H9 (cell line): Measurements from ENCODE around the gene TNRC18. TPM values are rescaled to one million over a fixed set of nuclear protein-coding genes. Genes with fewer than 3 reads are reported as not detected.
A peak's percentile ranks its signal among the peaks of the same experiment; 100 is the strongest.
"Not testable (repeated sequence)": the region's sequence is repeated elsewhere in the genome, so short reads cannot be mapped to it uniquely, and the experiment has no call there.

ENCODE experiments used
- DNase-seq: peaks from one replicate; pipeline ENCODE4 v3.0.0-alpha.2; 2017
- H2AFZ ChIP-seq: one replicate; pipeline ENCODE4 v1.6.1; 2013; ENCODE audit warnings: mild to moderate bottlenecking, low read length, control low read depth, moderate library complexity
- H2AK5ac ChIP-seq: 2 replicates; pipeline ENCODE4 v1.6.1; 2013; ENCODE audit warnings: low read length, control low read depth, mixed read lengths; ENCODE audit not compliant: insufficient read length
- H2BK120ac ChIP-seq: one replicate; pipeline ENCODE4 v1.6.1; 2013; ENCODE audit warnings: low read depth, mild to moderate bottlenecking, low read length, control low read depth, inconsistent platforms; ENCODE audit not compliant: poor library complexity, severe bottlenecking
- H2BK12ac ChIP-seq: 2 replicates; pipeline ENCODE4 v1.6.1; 2013; ENCODE audit warnings: low read length, control low read depth, mixed read lengths, low read depth; ENCODE audit not compliant: insufficient read length
- H2BK15ac ChIP-seq: 2 replicates; pipeline ENCODE4 v1.6.1; 2013; ENCODE audit warnings: low read depth, low read length, control low read depth
- H2BK20ac ChIP-seq: one replicate; pipeline ENCODE4 v1.6.1; 2013; ENCODE audit warnings: low read depth, mild to moderate bottlenecking, low read length, control low read depth, inconsistent platforms; ENCODE audit not compliant: poor library complexity, severe bottlenecking
- H2BK5ac ChIP-seq: 2 replicates; pipeline ENCODE4 v1.6.1; 2013; ENCODE audit warnings: low read length, control low read depth, mixed read lengths; ENCODE audit not compliant: insufficient read length
- H3K14ac ChIP-seq: 2 replicates; pipeline ENCODE4 v1.6.1; 2013; ENCODE audit warnings: low read length, control low read depth; ENCODE audit not compliant: insufficient read depth
- H3K18ac ChIP-seq: 2 replicates; pipeline ENCODE4 v1.6.1; 2013; ENCODE audit warnings: low read depth, mild to moderate bottlenecking, mixed read lengths, low read length, control low read depth; ENCODE audit not compliant: insufficient read length
- H3K23ac ChIP-seq: 2 replicates; pipeline ENCODE4 v1.6.1; 2013; ENCODE audit warnings: low read length, control low read depth, mixed read lengths, low read depth; ENCODE audit not compliant: insufficient read length
- H3K23me2 ChIP-seq: 2 replicates; pipeline ENCODE4 v1.6.1; 2013; ENCODE audit warnings: low read depth, mild to moderate bottlenecking, mixed read lengths, low read length, control low read depth; ENCODE audit not compliant: insufficient read length, poor library complexity, severe bottlenecking
- H3K27ac ChIP-seq: 2 replicates; pipeline ENCODE4 v1.5.1; 2013; ENCODE audit warnings: low read length, control low read depth, mixed read lengths, low read depth; ENCODE audit not compliant: insufficient read length
- H3K27me3 ChIP-seq: 2 replicates; pipeline ENCODE4 v1.6.1; 2013; ENCODE audit warnings: low read length, control low read depth, inconsistent platforms; ENCODE audit not compliant: insufficient read depth
- H3K4ac ChIP-seq: 2 replicates; pipeline ENCODE4 v1.6.1; 2013; ENCODE audit warnings: low read depth, mild to moderate bottlenecking, control low read depth, inconsistent platforms, low read length, moderate library complexity
- H3K4me1 ChIP-seq: 2 replicates; pipeline ENCODE4 v1.6.1; 2013; ENCODE audit warnings: low read length, control low read depth, inconsistent platforms; ENCODE audit not compliant: insufficient read depth
- H3K4me2 ChIP-seq: 2 replicates; pipeline ENCODE4 v1.6.1; 2013; ENCODE audit warnings: low read length, control low read depth, mixed read lengths; ENCODE audit not compliant: insufficient read length, insufficient read depth
- H3K56ac ChIP-seq: 2 replicates; pipeline ENCODE4 v1.6.1; 2013; ENCODE audit warnings: low read depth, mild to moderate bottlenecking, mixed read lengths, low read length, control low read depth; ENCODE audit not compliant: insufficient read length
- H3K79me1 ChIP-seq: 2 replicates; pipeline ENCODE4 v1.6.1; 2013; ENCODE audit warnings: low read depth, mild to moderate bottlenecking, moderate library complexity, low read length, control low read depth, inconsistent platforms; ENCODE audit not compliant: insufficient read depth, poor library complexity, severe bottlenecking
- H3K79me2 ChIP-seq: 2 replicates; pipeline ENCODE4 v1.6.1; 2013; ENCODE audit warnings: low read length, control low read depth, inconsistent platforms; ENCODE audit not compliant: insufficient read depth
- H3K9ac ChIP-seq: 2 replicates; pipeline ENCODE4 v1.6.1; 2013; ENCODE audit warnings: low read length, control low read depth, mixed read lengths; ENCODE audit not compliant: insufficient read length; ENCODE audit errors: extremely low read depth
- H3K9me3 ChIP-seq: one replicate; pipeline ENCODE4 v1.6.1; 2013; ENCODE audit warnings: low read depth, low read length, inconsistent platforms; ENCODE audit not compliant: control insufficient read depth
- H3T11ph ChIP-seq: one replicate; pipeline ENCODE4 v1.6.1; 2013; ENCODE audit warnings: mild to moderate bottlenecking, low read length, control low read depth, inconsistent platforms
- H4K20me1 ChIP-seq: one replicate; pipeline ENCODE4 v1.6.1; 2013; ENCODE audit not compliant: control insufficient read depth, insufficient read length, insufficient read depth
- H4K5ac ChIP-seq: 2 replicates; pipeline ENCODE4 v1.6.1; 2013; ENCODE audit warnings: low read depth, mild to moderate bottlenecking, mixed read lengths, low read length, control low read depth; ENCODE audit not compliant: insufficient read length
- H4K8ac ChIP-seq: replicated peaks from 2 replicates; pipeline ENCODE4 v1.6.1; 2013; ENCODE audit warnings: low read length, control low read depth, mixed read lengths, low read depth; ENCODE audit not compliant: insufficient read length
- H4K91ac ChIP-seq: 2 replicates; pipeline ENCODE4 v1.6.1; 2013; ENCODE audit warnings: low read depth, mild to moderate bottlenecking, moderate library complexity, mixed read lengths, low read length, control low read depth; ENCODE audit not compliant: insufficient read length
- H3K27ac Mint-ChIP-seq, 3 experiments: 2 replicates in 2 of 3; 3 replicates in 1 of 3; pipeline ENCODE4 v1.8.0; 2020 to 2021; ENCODE audit warnings: mixed read lengths in 3 of 3, mild to moderate bottlenecking in 1 of 3, moderate library complexity in 1 of 3
- H3K27me3 Mint-ChIP-seq: 2 replicates; pipeline ENCODE4 v1.8.0; 2021; ENCODE audit warnings: low read depth, mild to moderate bottlenecking, moderate library complexity, mixed read lengths
- H3K36me3 Mint-ChIP-seq, 3 experiments: 2 replicates in 2 of 3; 3 replicates in 1 of 3; pipeline ENCODE4 v1.8.0; 2020 to 2021; ENCODE audit warnings: low read depth in 3 of 3, mixed read lengths in 3 of 3; ENCODE audit not compliant: insufficient read depth in 1 of 3
- H3K4me1 Mint-ChIP-seq, 2 experiments: 2 replicates each; pipeline ENCODE4 v1.8.0; 2020; ENCODE audit warnings: mixed read lengths in 2 of 2
- H3K4me3 Mint-ChIP-seq, 2 experiments: 2 replicates in 1 of 2; 3 replicates in 1 of 2; pipeline ENCODE4 v1.8.0; 2020 to 2021; ENCODE audit warnings: mild to moderate bottlenecking in 2 of 2, mixed read lengths in 2 of 2, moderate library complexity in 1 of 2
- H3K9me3 Mint-ChIP-seq, 2 experiments: 2 replicates in 1 of 2; 3 replicates in 1 of 2; pipeline ENCODE4 v1.8.0; 2020; ENCODE audit warnings: mild to moderate bottlenecking in 2 of 2, mixed read lengths in 2 of 2, moderate library complexity in 1 of 2
- WGBS: extraction: QIAGEN DNeasy Blood & Tissue Kit; methylation state at CpG from one replicate; pipeline ENCODE4 v1.1.7; 2013; ENCODE audit warnings: missing lambda C conversion rate, low lambda C conversion rate, mixed read lengths; ENCODE audit not compliant: insufficient read length; ENCODE audit errors: extremely low coverage; 5-methylcytosine and 5-hydroxymethylcytosine counted together
- total RNA-seq: library from RNA; stranded (reverse); gene quantifications from 2 replicates; pipeline ENCODE4 v1.2.1, GENCODE V29; 2021
- TF ChIP-seq, protein P1 (sequence below): fragments of 200-600 bp; sonication (generic); conservative IDR thresholded peaks from 3 replicates; pipeline ENCODE4 v1.8.0; 2021; ENCODE audit warnings: antibody characterized with exemption, mild to moderate bottlenecking

Gene TNRC18
- total RNA-seq, 1 experiment from 2014 or later: 21.2 TPM

DNA sequence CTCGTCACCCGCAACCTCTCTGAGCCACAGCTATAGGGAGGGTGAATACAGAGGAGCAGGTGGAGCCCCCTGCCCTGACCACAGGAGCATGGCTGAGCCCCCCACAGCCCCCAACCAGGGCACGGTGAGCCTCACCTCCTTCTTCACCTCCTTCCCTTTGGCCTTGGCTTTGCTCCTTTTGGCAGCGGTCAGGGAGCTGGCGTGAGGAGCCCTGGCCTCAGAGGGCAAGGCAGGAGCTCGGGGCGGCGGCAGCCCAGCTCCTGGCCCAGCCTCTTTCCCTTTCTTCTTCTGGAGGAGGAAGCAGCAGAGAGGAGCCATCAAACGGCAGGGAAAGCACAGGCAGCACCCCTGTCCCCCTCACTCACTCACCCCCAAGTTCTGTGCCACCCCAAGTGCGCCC lies 98.7 kb downstream of the TNRC18 start:
- Histone ChIP-seq H2BK12ac (no peak overlapping the region), H4K20me1 (no peaks in the 10 kb centered on the region), H3K4me1 (no peaks in the 10 kb centered on the region), H3K4me2 (no peak overlapping the region), H3K23ac (no peak overlapping the region), H3K23me2 (no peaks in the 10 kb centered on the region), H3K56ac (no peak overlapping the region), H2BK20ac (no peak overlapping the region), H3K4ac (no peak overlapping the region), H2BK15ac (no peak overlapping the region), H3K27me3 (no peaks in the 10 kb centered on the region), H4K5ac (no peak overlapping the region), H3K79me2 (no peaks in the 10 kb centered on the region), H4K91ac (no peak overlapping the region), H2BK120ac (no peak overlapping the region), H2BK5ac (no peak overlapping the region), H4K8ac (no peak overlapping the region), H3K27ac (no peak overlapping the region), H3K9ac (no peak overlapping the region), H2AFZ (no peak overlapping the region), H3K79me1 (no peaks in the 10 kb centered on the region), H3K14ac (peak overlapping the region; percentile 7; the same call in 1 of the 2 replicates), H3T11ph (no peak overlapping the region), H3K18ac (no peak overlapping the region), H3K9me3 (no peaks in the 10 kb centered on the region), H2AK5ac (no peak overlapping the region)
- H3K9me3 Mint-ChIP-seq: no peaks in the 10 kb centered on the region
- H3K4me3 Mint-ChIP-seq: no peak overlapping the region
- H3K27me3 Mint-ChIP-seq: no peaks in the 10 kb centered on the region
- H3K36me3 Mint-ChIP-seq: peaks cover 0 to 2% (median 0%) of the 10 kb centered on the region in 3 experiments; a peak in 2 of 7 replicates
- TF ChIP-seq, protein P1, sequence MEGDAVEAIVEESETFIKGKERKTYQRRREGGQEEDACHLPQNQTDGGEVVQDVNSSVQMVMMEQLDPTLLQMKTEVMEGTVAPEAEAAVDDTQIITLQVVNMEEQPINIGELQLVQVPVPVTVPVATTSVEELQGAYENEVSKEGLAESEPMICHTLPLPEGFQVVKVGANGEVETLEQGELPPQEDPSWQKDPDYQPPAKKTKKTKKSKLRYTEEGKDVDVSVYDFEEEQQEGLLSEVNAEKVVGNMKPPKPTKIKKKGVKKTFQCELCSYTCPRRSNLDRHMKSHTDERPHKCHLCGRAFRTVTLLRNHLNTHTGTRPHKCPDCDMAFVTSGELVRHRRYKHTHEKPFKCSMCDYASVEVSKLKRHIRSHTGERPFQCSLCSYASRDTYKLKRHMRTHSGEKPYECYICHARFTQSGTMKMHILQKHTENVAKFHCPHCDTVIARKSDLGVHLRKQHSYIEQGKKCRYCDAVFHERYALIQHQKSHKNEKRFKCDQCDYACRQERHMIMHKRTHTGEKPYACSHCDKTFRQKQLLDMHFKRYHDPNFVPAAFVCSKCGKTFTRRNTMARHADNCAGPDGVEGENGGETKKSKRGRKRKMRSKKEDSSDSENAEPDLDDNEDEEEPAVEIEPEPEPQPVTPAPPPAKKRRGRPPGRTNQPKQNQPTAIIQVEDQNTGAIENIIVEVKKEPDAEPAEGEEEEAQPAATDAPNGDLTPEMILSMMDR: no peak
- no CpG with 5 or more reads among the region's 10 CpGs for WGBS
- no peak for DNase-seq
- H3K27ac Mint-ChIP-seq: 0 out of 7 replicates have a peak overlapping the region, but pooled peaks of 1 of the 3 experiments have one; percentile 52
- peaks cover 2 to 11% of the 10 kb centered on the region in 2 experiments; a peak in 2 of 4 replicates for H3K4me1 Mint-ChIP-seq

DNA sequence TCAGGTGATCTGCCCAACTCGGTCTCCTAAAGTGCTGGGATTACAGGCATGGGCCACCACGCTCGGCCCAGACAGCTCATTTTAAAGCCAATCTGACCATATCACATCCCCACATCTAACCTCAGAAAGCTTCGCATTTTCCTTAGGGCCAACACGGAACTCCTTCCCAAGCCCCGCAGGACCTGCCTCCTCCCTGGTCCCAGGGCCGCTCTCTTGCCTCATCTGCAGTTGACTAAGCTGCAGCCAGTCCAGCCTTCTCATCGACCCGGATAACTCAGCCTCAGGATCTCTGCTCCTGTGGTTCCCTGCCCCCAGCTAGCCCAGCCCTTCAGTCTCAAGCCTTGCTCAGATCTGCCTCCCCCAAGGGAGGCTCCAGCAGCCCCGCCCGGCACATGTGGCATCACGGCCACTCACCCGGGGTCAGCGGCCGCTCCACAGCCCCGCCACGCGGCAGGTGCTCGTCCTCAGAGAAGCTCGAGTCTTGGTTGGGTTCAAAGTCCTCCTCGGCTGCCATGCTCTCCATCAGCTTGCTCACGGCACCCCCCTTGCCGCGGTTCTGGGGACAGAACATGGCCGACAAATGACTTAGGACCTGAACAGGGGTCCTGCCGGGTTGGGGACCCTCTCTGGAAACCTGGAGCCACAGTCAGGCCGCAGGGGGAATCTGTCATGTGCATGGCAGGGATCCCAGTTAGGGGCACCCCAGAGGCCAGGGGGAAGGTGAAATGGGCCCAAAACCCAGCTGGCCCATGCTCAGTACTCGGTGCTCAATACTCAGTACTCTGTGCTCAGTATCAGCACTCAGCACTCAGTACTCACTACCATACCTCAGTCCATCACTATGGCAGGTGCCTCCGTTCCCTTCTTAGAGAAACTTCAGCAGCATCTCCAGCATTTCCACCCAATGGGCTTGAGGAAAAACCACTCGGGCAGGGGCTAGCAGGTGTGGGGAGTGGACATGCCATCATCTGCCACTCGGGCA lies 99.5 kb downstream of the TNRC18 start:
- DNase-seq, H3K4ac ChIP-seq, H3K79me1 ChIP-seq, H3K18ac ChIP-seq, H3K4me1 ChIP-seq, H4K5ac ChIP-seq, H3K27me3 Mint-ChIP-seq, H3K9me3 ChIP-seq, H3K9me3 Mint-ChIP-seq, H3K27ac ChIP-seq, H4K20me1 ChIP-seq, H3K27me3 ChIP-seq, H3T11ph ChIP-seq, H2AK5ac ChIP-seq, H3K4me3 Mint-ChIP-seq, H2AFZ ChIP-seq, H2BK120ac ChIP-seq, H3K23ac ChIP-seq, H3K56ac ChIP-seq, H4K91ac ChIP-seq, H2BK15ac ChIP-seq, H3K23me2 ChIP-seq, H3K14ac ChIP-seq, H2BK12ac ChIP-seq, H3K4me2 ChIP-seq, H3K9ac ChIP-seq, H2BK20ac ChIP-seq, H3K79me2 ChIP-seq, H4K8ac ChIP-seq, H2BK5ac ChIP-seq: not testable (repeated sequence)
- WGBS: no CpG with 5 or more reads among the region's 31 CpGs
- H3K27ac Mint-ChIP-seq: peak overlapping the region in 1 of 3 experiments; percentile 21; a peak in 1 of 7 replicates
- peaks cover 0 to 11% (median 0%) of the 10 kb centered on the region in 3 experiments; a peak in 2 of 7 replicates for H3K36me3 Mint-ChIP-seq
- peaks cover 2 to 11% of the 10 kb centered on the region in 2 experiments; a peak in 2 of 4 replicates for H3K4me1 Mint-ChIP-seq
